ENCODE results near the gene DENND5B.
"Not testable (repeated sequence)": the region's sequence is repeated elsewhere in the genome, so short reads cannot be mapped to it uniquely, and the experiment has no call there.

DENND5B gene

DNA sequence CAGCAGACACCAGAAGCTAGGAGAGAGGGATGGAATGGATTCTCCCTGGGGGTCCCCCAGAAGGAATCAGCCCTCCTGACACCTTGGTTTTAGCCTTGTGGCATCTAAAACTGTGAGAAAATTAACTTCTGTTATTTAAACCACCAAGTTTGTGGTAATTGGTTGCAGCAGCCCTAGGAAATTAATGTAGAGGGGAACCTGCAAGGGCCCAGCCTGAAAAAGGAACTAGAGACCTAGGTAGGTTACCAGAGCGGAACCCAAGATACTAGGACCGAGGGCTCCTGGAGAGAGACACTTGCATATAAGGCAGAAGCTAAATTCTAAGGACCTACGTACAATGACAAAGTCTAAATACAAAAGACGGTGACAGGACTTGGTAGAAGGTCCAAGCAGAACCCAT, 8.1 kb upstream of the DENND5B start:
- in situ Hi-C loops (cut with HindIII; ENCODE audit: low pct_ligation_motif_present, low pct_unique_long_range_greater_than_20kb, low sequenced_read_pairs): no loop called here
- DNase-seq: no peak

GRCh38 chr12:31597066-31597465, 6.1 kb upstream of the DENND5B start:
- DNase-seq: no peak
- in situ Hi-C loops (cut with HindIII; ENCODE audit: low pct_ligation_motif_present, low pct_unique_long_range_greater_than_20kb, low sequenced_read_pairs): no loop called here

GRCh38 chr12:31594681-31595080, 3.7 kb upstream of the DENND5B start:
- no peak for DNase-seq
- in situ Hi-C loops (cut with HindIII; ENCODE audit: low pct_ligation_motif_present, low pct_unique_long_range_greater_than_20kb, low sequenced_read_pairs): no loop called here

DNA sequence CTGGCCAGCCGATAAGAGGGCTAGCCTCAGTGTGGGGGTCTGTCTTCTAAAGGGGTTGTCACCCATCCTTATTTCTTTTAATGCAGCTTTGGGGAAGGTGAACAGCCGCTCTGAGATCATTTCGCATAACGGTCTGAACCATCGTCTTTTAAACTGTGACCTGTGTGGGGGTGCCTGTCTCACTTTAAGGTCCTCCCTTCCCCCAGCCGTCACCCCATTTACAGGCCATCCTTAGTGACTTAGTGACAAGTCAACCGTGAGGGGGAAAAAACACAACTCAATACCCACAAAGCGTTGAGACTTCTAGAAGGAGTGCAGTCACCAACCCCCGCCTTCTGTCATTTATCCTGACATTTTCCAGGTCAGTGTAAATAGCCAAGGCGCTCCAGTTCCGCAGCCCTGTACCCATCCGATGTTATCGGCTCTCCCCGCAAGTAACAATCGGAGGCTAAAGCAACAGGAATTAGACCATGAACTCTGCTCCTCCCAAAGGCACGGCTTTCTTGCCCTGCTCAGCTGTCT, 505 bp upstream of the DENND5B start:
- peak; percentile 46 for DNase-seq
- in situ Hi-C loops (cut with HindIII; ENCODE audit: low pct_ligation_motif_present, low pct_unique_long_range_greater_than_20kb, low sequenced_read_pairs): no loop called here

DNA sequence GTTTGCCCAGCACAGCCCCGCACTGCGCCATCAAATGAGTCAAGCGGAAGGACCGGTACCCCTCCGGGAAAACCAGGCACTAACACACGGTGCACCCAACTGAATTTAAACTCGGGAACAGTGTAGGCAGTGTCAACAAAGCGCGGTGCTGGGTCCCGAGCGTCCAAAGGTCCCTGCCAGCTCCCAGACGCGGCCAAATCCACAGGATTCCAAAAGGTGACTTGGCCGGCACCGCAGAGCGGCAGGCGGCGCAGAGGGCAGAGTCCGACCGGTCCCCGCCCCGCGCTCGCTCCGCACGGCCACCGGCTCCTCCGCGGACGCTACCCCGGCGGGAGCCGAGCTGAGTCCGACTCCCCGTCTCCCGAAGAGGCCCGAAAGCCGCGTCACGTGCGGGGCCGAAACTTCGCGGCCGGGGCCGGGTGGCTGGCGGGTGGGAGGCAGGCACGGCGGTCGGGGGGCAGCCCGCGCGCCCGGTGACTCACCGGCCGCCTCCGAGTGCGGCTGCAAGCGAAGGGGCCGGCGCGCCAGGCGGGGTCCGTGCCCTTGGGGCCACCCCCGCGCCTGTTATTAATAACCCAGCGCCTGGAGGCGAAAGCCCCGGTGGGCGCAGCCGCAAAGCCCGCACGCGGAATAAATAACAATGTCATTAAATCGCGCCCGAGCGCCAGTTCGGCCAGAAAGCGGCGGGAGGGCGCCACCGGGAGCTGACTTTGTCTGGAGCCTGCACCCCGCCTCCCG, 863 bp downstream of the DENND5B start:
- peak; percentile 79 for DNase-seq
- in situ Hi-C loops (cut with HindIII; ENCODE audit: low pct_ligation_motif_present, low pct_unique_long_range_greater_than_20kb, low sequenced_read_pairs): no loop called here

- peak; percentile 85 for DNase-seq
- in situ Hi-C loops (cut with HindIII; ENCODE audit: low pct_ligation_motif_present, low pct_unique_long_range_greater_than_20kb, low sequenced_read_pairs): no loop called here
These were observed 1.4 kb downstream of the DENND5B start for GRCh38 chr12:31589598-31589903.

DNA sequence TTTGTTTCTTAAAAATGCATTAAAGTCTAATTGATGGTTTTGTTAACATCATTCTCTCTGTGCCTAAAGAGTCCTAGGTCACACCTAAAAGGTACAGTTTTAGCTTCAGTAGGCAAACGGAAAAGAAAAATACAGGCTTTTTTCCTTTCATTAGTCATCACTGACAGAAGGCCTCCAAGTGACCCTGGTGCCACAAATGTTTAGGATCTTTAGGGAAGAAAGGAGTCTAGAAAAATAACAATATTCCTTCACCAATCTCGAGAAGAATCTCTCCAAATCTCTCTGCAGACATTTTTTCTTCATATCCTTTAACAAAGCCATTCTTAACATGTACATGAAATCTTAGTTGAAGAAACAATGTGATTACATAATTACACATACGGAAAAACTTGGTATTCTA, 2.0 kb downstream of the DENND5B start:
- peak; percentile 39 for DNase-seq
- in situ Hi-C loops (cut with HindIII; ENCODE audit: low pct_ligation_motif_present, low pct_unique_long_range_greater_than_20kb, low sequenced_read_pairs): no loop called here

DNA sequence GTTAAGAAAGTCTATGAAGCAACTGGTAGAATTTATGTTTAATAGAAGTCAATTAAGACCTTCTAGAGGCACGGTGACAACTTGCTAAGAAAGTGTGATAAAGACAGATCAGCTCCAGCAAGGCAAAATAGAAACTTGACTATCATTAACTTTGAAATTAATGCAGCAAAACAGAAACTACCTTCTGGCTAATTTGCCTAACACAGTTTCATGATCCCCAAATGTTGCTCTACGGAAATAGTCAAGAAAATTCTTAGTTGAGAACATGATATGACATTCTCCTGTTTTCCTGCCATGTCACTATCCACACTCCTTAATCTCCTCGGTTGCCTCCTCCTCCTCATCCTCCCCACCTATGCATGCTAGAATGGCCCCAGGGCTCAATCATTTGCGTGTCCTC, 4.2 kb downstream of the DENND5B start:
- no peak for DNase-seq
- in situ Hi-C loops (cut with HindIII; ENCODE audit: low pct_ligation_motif_present, low pct_unique_long_range_greater_than_20kb, low sequenced_read_pairs): no loop called here

- DNase-seq: no peak
- in situ Hi-C loops (cut with HindIII; ENCODE audit: low pct_ligation_motif_present, low pct_unique_long_range_greater_than_20kb, low sequenced_read_pairs): no loop called here
These were observed 5.0 kb downstream of the DENND5B start for GRCh38 chr12:31585895-31586294.

DNA sequence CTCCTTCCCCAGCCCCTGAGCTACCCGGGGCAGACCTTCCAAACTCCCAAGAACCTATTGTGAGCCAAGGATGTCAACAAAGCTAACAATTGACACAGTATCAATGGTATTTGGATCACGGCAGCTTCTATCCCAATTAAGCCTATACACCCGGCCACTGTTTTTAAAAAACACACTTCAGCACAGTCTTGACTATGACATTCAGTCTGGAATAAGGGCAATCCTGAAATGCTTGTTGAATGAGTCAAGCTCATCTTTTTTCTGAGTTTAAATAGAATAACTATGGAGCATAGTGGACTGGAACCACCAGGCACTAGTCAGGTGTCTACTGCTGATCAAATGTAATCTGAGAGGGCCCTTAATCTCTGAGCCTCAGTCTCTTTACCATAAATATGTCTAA, 5.7 kb downstream of the DENND5B start:
- in situ Hi-C loops (cut with HindIII; ENCODE audit: low pct_ligation_motif_present, low pct_unique_long_range_greater_than_20kb, low sequenced_read_pairs): no loop called here
- peak; percentile 87 for DNase-seq

DNA sequence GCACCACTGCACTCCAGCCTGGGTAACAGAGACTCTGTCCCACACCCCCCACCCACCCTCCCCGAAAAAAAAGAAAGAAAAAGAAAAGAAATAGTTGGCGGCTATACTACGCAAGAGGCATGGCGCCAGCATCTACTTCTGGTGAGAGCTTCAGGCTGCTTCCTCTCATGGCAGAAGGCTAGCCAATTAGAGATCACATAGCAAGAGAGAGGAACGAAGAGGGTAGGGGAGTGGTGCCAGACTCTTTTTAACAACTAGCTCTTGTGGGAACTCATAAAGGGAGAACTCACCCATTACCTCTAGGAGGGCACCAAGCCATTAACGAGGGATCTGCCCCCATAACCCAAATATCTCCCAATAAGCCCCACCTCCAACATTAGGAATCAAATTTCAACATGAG, 6.2 kb downstream of the DENND5B start:
- in situ Hi-C loops (cut with HindIII; ENCODE audit: low pct_ligation_motif_present, low pct_unique_long_range_greater_than_20kb, low sequenced_read_pairs): no loop called here
- DNase-seq: peak; percentile 22

DNA sequence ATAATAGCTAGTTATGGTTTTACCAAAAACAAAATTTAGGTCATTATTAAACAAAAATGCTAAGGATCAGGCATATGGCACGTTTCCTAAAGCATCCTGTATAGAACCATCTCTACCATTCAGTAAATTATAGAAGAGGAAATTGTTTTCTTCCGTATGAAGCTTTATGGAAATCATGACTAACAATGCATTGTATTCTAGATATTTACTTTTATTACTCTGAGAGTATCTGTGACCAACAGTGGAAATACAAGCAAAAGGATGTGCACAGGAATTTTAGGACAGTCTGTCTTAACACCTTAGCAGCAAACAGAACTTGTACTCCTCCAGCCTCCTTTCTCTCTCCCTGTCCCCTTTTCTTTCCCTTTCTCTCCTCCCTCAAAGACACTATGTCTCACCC, 7.1 kb downstream of the DENND5B start:
- DNase-seq: no peak
- in situ Hi-C loops (cut with HindIII; ENCODE audit: low pct_ligation_motif_present, low pct_unique_long_range_greater_than_20kb, low sequenced_read_pairs): no loop called here

- DNase-seq: peak; percentile 37
- in situ Hi-C loops (cut with HindIII; ENCODE audit: low pct_ligation_motif_present, low pct_unique_long_range_greater_than_20kb, low sequenced_read_pairs): no loop called here
These were observed 8.8 kb downstream of the DENND5B start for GRCh38 chr12:31582155-31582554.

DNA sequence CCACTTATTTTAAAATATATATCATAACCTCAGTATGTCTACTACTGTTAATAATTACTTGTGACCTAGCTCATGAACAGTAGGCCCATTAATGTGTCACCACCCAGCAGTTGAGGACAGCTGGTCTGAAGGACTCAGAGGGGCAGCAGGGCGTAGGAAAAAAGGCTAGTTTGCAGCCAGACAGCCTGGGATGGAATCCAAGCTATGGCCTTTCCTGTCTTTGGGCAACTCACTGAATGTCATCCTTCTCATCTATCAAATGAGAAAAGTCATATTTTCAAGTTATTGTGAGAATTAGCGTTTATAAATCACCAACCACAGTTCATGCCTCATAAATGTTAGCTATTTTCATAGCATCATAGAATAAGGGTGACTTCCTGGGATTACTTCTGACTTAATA, 12.3 kb downstream of the DENND5B start:
- in situ Hi-C loops (cut with HindIII; ENCODE audit: low pct_ligation_motif_present, low pct_unique_long_range_greater_than_20kb, low sequenced_read_pairs): no loop called here
- DNase-seq: peak; percentile 79

GRCh38 chr12:31574803-31575575, 15.9 kb downstream of the DENND5B start:
- DNase-seq: no peak
- in situ Hi-C loops (cut with HindIII; ENCODE audit: low pct_ligation_motif_present, low pct_unique_long_range_greater_than_20kb, low sequenced_read_pairs): no loop called here

GRCh38 chr12:31574367-31574766, 16.6 kb downstream of the DENND5B start:
- DNase-seq; in situ Hi-C loops (cut with HindIII; ENCODE audit: low pct_ligation_motif_present, low pct_unique_long_range_greater_than_20kb, low sequenced_read_pairs): not testable (repeated sequence)

- DNase-seq: no peak
- in situ Hi-C loops (cut with HindIII; ENCODE audit: low pct_ligation_motif_present, low pct_unique_long_range_greater_than_20kb, low sequenced_read_pairs): no loop called here
These were observed 17.9 kb downstream of the DENND5B start for GRCh38 chr12:31572900-31573600.

GRCh38 chr12:31570880-31571279, 20.1 kb downstream of the DENND5B start:
- in situ Hi-C loops (cut with HindIII; ENCODE audit: low pct_ligation_motif_present, low pct_unique_long_range_greater_than_20kb, low sequenced_read_pairs): no loop called here
- no peak for DNase-seq

GRCh38 chr12:31569517-31569916, 21.4 kb downstream of the DENND5B start:
- DNase-seq; in situ Hi-C loops (cut with HindIII; ENCODE audit: low pct_ligation_motif_present, low pct_unique_long_range_greater_than_20kb, low sequenced_read_pairs): not testable (repeated sequence)
